ENCODE data around the gene GOLGA6B.
"Not testable (repeated sequence)": the region's sequence is repeated elsewhere in the genome, so short reads cannot be mapped to it uniquely, and the experiment has no call there.

GOLGA6B gene

DNA sequence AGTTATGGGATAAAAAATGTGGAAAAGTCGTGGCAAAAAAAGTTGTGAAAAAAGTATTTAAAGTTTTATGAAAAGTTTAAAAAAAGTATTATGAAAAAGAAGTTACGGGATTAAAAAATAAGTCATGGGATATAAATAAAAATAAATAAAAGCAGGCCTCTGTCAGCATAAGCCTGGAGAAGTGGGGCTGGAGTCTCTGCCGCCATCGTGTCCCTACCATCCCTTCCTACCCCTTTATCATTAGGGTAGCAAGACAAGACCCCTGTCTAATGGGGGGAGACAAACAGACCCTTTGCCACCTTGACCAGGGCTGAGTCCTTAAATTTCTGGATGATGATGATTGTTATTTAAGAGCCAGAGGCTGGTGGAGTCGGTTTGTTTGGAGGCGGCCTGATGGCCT, 15.3 kb downstream of the GOLGA6B start:
- not testable (repeated sequence) for DNase-seq

GRCh38 chr15:72670656-72671352, 16.3 kb downstream of the GOLGA6B start:
- not testable (repeated sequence) for DNase-seq

GRCh38 chr15:72671525-72671924, 17.0 kb downstream of the GOLGA6B start:
- DNase-seq: no peak

DNA sequence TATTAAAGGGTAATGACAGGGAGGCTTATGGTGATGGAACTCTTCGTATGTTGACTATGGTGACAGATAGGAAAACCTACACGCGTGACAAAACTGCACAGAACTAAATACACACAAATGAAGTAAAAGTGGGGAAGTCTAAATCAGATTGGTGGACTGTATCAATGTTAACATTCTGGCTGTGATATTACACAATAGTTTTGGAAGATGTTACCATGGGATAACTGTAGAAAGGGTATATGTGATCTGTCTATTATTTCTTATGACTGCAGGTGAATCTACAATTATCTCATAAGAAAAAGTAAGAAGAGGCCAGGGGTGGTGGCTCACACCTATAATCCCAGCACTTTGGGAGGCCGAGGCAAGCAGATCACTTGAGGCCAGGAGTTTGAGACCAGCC, 22.3 kb downstream of the GOLGA6B start:
- no peak for DNase-seq

DNA sequence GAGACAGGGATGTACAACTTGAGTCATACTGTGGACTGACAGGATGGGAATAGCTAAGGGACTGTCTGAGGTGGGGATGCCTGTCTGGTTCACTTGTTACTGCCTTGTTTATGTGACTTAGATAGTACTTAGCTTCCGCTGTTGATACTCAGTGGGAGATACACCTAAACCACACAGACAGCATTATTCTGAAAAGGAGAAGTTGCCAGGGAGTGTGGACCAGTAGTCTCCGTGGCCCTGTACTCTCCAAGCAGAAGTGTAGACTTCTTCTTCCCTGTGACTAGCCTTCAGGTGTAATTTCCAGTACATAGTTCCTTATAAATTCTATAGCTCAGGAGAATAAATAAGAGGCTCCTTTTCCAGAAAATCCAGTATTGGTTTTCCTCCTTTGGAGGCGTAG, 26.4 kb downstream of the GOLGA6B start:
- DNase-seq: no peak

DNA sequence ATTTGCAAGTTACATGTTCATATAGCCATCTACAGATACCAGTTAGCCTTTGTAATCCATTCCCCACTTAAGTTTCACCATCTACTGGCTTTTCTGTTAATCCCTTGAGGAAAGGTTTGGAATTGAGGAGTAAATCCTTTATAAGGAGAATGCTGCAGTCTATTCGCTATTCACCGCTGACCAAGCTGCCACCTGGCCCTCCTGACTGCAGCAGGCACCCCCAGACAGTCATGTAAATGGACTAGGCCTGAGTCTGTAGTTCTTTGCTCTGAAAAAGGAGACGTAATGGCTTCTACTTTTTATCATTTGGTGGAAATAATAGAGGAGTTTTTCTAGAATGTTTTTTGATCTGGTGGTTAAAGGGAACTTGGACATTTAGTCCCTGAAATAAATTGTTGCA, 28.3 kb downstream of the GOLGA6B start:
- DNase-seq: no peak

GRCh38 chr15:72685301-72685924, 30.9 kb downstream of the GOLGA6B start:
- DNase-seq: no peak

DNA sequence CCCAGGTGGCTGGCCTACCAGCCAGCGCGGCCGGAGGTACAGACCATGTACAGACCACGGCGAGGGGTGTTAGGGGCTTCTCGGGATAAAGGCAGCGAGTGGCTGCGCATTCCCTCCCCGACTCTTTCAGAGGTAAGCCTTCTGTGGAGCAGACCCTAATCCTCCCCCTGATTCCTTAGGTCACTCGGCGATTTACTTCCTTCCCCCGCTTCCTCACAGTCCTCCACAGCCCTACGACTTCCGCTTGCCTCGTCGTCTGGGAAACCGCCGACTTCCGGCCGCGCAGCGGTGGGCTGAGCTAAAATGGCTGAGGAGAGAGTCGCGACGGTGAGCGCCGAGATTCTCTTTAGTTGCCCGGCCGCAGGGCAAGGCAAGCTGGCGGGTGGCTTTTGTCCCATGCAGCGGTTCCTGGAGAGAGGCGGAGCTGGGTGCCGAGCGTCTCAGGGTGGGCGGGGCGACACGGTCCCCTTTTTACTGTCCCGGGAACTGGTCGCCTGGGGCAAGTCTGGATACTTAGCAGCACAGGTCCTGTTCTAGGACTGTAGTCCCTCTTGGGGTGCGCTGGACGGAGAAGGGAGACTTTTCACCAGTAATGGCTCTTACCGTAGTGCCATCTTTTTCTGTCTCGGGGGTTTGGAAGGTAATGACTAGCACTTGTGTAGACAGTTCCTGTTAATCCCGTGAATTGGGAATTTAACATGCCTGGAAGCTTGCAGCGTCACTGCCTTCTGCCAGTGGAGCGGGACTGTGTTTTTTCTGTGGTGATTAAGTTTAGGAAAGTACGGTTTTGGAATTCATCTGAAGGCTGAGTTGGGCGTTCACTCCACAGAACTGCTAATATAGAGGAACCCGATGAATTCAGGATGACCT, 31.7 kb downstream of the GOLGA6B start, which contains the start of the genes BBS4 and HIGD2B:
TSS of gene BBS4 (plus strand) at position 283 of the 870 bp plus-strand sequence. CDS start at position 304, 21 bp downstream.
TSS of gene HIGD2B (minus strand) at position 258 of the 870 bp plus-strand sequence. CDS start 9,808 bp downstream, outside the sequence.
- DNase-seq: no peak

DNA sequence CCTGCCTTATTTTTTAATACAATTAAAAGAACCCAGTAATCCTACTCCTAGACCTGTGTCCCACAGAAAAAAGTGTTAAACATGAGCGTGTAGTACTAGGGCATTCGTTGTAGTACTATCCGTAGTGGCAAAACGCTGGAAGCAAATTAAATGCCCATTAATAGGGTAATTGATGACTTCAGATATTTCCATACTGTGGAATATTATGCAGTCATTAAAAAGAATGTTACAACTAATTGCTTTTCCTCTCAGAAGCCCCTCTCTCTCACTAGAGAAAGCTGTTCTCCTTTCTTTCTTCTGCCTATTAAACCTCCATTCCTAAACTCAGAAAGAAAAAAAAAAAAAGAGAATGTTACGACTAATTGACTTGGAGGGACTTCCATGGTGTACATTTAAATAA, 34.2 kb downstream of the GOLGA6B start:
- DNase-seq: no peak

- no peak for DNase-seq
Observed at GRCh38 chr15:72690938-72691337, 36.4 kb downstream of the GOLGA6B start.

DNA sequence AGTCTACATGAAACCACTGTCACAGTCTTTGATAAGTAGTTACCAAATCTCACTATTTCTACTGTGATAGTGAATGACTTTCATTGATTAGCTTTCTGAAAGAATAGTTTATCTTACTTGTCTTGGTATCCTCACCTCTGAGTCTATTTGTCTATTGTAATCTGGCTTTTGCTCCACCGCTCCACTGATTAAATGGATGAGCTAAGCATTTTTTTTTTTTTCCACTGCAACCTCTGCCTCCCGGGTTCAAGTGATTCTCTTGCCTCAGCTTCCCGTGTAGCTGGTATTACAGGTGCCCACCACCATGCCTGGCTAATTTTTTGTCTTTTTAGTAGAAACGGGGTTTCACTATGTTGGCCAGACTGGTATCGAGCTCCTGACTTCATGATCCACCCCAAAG, 44.4 kb downstream of the GOLGA6B start:
- DNase-seq: no peak

- no peak for DNase-seq
Observed at GRCh38 chr15:72700076-72700475, 45.6 kb downstream of the GOLGA6B start.

DNA sequence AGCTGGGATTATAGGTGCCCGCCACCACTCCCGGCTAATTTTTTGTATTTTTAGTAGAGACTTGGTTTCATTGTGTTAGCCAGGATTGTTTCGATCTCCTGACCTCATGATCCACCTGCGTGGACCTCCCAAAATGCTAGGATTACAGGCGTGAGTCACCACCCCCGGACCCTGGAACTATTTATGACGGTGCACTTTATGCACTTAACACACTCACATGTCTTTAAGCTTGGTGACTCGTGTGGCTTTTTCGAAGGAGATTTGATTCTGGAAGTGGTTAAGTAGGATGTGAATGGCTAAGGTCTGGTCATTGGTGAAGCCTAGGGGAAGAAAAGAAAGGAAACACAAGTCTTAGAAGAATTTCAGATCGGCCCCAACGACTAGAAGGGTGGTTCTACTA, 51.8 kb downstream of the GOLGA6B start:
- no peak for DNase-seq

DNA sequence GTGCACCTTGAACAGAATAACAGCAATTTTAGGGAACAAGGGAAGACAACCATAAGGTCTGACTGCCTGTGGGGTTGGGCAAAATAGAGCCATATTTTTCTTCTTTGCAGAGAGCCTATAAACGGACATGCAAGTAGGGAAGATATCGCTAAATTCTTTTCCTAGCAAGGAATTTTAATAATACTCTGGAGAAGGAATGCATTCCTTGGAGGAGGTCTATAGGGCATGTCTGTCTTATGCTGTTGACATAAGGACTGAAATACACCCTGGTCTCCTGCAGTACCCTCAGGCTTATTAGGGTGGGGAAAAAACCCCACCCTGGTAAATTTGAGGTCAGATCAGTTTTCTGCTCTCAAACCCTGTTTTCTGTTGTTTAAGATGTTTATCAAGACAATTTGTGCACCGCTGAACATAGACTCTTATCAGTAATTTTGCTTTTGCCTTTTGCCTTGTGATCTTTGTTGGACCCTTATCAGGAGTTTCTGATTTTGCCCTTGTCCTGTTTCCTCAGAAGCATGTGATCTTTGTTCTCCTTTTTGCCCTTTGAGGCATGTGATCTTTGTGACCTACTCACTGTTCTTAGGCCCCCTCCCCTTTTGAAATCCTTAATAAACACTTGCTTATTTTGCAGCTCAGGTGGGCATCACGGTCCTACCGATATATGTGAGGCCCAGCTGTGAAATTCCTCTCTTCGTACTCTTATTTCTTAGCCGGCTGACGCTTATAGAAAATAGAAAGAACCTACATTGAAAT, 54.2 kb downstream of the GOLGA6B start:
- not testable (repeated sequence) for DNase-seq

Data from NCI-H187 treated with DMSO at 0.1 percent for 48 hours (cell line).